ENCODE results near the gene ULBP2.
A peak's percentile ranks its signal among the peaks of the same experiment; 100 is the strongest.

Gene ULBP2

DNA sequence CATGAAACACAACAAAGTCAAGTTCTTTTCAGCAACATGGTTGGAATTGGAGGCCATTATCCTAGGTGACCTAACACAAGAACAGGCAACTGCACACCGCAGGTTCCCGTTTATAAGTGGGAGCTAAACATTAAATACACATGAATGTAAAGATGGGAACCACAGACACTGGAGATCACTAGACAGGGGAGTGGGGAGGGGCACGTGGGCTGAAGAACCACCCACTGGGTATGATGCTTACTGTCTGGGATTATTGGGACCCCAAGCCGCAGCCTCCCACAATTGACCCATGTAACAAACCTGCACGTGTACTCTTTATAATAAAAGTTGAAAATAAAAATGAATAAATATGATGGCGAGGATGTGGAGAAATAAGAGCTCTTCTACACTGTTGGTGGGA, 10.3 kb upstream of the ULBP2 start:
- Histone ChIP-seq H3K4me3 (ENCODE audit: low read length) (no peak overlapping the region), H3K27ac (ENCODE audit: low read length) (no peak overlapping the region), H3K36me3 (replicated peaks; ENCODE audit: insufficient read depth, low read length) (no peaks in the 10 kb centered on the region), H3K79me2 (ENCODE audit: low read length) (no peaks in the 10 kb centered on the region), H3F3A (ENCODE audit: insufficient read depth, low read length) (no peaks in the 10 kb centered on the region), H3K4me1 (ENCODE audit: low read length) (no peaks in the 10 kb centered on the region), H4K20me1 (ENCODE audit: insufficient read depth, low read length) (no peaks in the 10 kb centered on the region), H3K9me2 (replicated peaks; ENCODE audit: insufficient read depth, low read length) (no peaks in the 10 kb centered on the region), H3K27me3 (replicated peaks; ENCODE audit: insufficient read depth, low read length) (peaks cover 68% of the 10 kb centered on the region), H3K9me3 (replicated peaks; ENCODE audit: insufficient read depth, low read length) (no peaks in the 10 kb centered on the region), H3K9ac (ENCODE audit: low read length) (no peak overlapping the region), H3K4me2 (ENCODE audit: low read depth, low read length) (no peak overlapping the region), H2AFZ (ENCODE audit: low read length) (no peak overlapping the region)
- DNase-seq, result no peak
- TF ChIP-seq, protein P1, sequence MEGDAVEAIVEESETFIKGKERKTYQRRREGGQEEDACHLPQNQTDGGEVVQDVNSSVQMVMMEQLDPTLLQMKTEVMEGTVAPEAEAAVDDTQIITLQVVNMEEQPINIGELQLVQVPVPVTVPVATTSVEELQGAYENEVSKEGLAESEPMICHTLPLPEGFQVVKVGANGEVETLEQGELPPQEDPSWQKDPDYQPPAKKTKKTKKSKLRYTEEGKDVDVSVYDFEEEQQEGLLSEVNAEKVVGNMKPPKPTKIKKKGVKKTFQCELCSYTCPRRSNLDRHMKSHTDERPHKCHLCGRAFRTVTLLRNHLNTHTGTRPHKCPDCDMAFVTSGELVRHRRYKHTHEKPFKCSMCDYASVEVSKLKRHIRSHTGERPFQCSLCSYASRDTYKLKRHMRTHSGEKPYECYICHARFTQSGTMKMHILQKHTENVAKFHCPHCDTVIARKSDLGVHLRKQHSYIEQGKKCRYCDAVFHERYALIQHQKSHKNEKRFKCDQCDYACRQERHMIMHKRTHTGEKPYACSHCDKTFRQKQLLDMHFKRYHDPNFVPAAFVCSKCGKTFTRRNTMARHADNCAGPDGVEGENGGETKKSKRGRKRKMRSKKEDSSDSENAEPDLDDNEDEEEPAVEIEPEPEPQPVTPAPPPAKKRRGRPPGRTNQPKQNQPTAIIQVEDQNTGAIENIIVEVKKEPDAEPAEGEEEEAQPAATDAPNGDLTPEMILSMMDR (IDR thresholded peaks at IDR 0.05; ENCODE audit: low read length), result no peak
- TF ChIP-seq EZH2 (optimal IDR thresholded peaks at IDR 0.05; ENCODE audit: low read depth, low read length), result no peak
- TF ChIP-seq EZH2phosphoT487 (IDR thresholded peaks at IDR 0.05; ENCODE audit: low read length), result no peak

DNA sequence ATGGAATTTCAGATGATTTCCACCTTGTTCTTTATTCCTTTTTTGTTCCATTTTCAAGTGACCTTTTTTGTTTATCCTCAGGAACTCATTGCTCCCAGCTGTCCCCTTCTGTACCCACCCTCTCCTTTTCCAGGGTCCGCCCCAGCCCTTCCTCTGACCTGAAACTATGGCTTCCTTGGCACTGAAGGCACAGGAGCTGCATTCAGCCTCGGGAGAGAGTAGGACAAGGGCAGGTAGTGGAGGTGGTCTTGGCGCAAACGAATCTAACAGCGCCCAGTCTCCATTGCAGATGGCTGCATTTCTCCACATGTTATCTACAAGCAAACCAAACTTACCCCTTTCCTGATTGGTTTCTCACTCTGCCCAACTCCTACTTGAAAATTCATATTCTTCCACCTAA, 8.8 kb upstream of the ULBP2 start:
- no peaks in the 10 kb centered on the region for H3K79me2 ChIP-seq (ENCODE audit: low read length)
- H4K20me1 ChIP-seq (ENCODE audit: insufficient read depth, low read length), result no peaks in the 10 kb centered on the region
- no peaks in the 10 kb centered on the region for H3K9me3 ChIP-seq (replicated peaks; ENCODE audit: insufficient read depth, low read length)
- H3K4me1 ChIP-seq (ENCODE audit: low read length), result no peaks in the 10 kb centered on the region
- no peak overlapping the region for H3K9ac ChIP-seq (ENCODE audit: low read length)
- no peak for TF ChIP-seq EZH2phosphoT487 (IDR thresholded peaks at IDR 0.05; ENCODE audit: low read length)
- TF ChIP-seq EZH2 (optimal IDR thresholded peaks at IDR 0.05; ENCODE audit: low read depth, low read length), result no peak
- TF ChIP-seq, protein P1 (IDR thresholded peaks at IDR 0.05; ENCODE audit: low read length), result no peak
- H3K27me3 ChIP-seq (replicated peaks; ENCODE audit: insufficient read depth, low read length), result peaks cover 74% of the 10 kb centered on the region
- no peaks in the 10 kb centered on the region for H3K9me2 ChIP-seq (replicated peaks; ENCODE audit: insufficient read depth, low read length)
- DNase-seq, result no peak
- H3K27ac ChIP-seq (ENCODE audit: low read length), result no peak overlapping the region
- H2AFZ ChIP-seq (ENCODE audit: low read length), result no peak overlapping the region
- H3K4me3 ChIP-seq (ENCODE audit: low read length), result no peak overlapping the region
- no peaks in the 10 kb centered on the region for H3F3A ChIP-seq (ENCODE audit: insufficient read depth, low read length)
- H3K4me2 ChIP-seq (ENCODE audit: low read depth, low read length), result no peak overlapping the region
- H3K36me3 ChIP-seq (replicated peaks; ENCODE audit: insufficient read depth, low read length), result no peaks in the 10 kb centered on the region

DNA sequence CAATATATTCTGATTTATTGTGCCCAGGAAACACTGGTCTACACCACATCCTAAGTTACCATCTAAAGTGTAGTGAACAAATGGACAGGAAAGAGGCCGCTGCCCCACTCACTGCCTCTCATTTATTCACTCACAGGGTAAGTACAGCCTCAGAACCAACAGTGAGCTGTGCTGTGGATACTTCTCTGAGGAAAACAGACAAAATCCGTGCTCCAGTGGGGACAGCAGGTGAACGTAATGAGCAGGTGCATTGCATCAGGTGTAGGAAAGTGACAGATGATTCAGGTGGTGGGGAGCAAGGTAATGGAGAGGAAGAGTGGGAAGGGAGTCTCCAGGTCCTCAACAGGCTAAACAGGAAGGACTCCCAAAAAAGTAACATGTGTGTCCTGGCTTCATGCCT, 8.4 kb upstream of the ULBP2 start:
- Histone ChIP-seq H3K36me3 (replicated peaks; ENCODE audit: insufficient read depth, low read length) (no peaks in the 10 kb centered on the region), H3K27ac (ENCODE audit: low read length) (no peak overlapping the region), H3K9me3 (replicated peaks; ENCODE audit: insufficient read depth, low read length) (no peaks in the 10 kb centered on the region), H3K4me2 (ENCODE audit: low read depth, low read length) (no peak overlapping the region), H3K9ac (ENCODE audit: low read length) (no peak overlapping the region), H3K4me3 (ENCODE audit: low read length) (no peak overlapping the region), H3K9me2 (replicated peaks; ENCODE audit: insufficient read depth, low read length) (no peaks in the 10 kb centered on the region), H3F3A (ENCODE audit: insufficient read depth, low read length) (no peaks in the 10 kb centered on the region), H3K27me3 (replicated peaks; ENCODE audit: insufficient read depth, low read length) (peaks cover 77% of the 10 kb centered on the region), H4K20me1 (ENCODE audit: insufficient read depth, low read length) (no peaks in the 10 kb centered on the region), H3K4me1 (ENCODE audit: low read length) (no peaks in the 10 kb centered on the region), H3K79me2 (ENCODE audit: low read length) (no peaks in the 10 kb centered on the region), H2AFZ (ENCODE audit: low read length) (no peak overlapping the region)
- DNase-seq, result no peak
- no peak for TF ChIP-seq EZH2phosphoT487 (IDR thresholded peaks at IDR 0.05; ENCODE audit: low read length)

DNA sequence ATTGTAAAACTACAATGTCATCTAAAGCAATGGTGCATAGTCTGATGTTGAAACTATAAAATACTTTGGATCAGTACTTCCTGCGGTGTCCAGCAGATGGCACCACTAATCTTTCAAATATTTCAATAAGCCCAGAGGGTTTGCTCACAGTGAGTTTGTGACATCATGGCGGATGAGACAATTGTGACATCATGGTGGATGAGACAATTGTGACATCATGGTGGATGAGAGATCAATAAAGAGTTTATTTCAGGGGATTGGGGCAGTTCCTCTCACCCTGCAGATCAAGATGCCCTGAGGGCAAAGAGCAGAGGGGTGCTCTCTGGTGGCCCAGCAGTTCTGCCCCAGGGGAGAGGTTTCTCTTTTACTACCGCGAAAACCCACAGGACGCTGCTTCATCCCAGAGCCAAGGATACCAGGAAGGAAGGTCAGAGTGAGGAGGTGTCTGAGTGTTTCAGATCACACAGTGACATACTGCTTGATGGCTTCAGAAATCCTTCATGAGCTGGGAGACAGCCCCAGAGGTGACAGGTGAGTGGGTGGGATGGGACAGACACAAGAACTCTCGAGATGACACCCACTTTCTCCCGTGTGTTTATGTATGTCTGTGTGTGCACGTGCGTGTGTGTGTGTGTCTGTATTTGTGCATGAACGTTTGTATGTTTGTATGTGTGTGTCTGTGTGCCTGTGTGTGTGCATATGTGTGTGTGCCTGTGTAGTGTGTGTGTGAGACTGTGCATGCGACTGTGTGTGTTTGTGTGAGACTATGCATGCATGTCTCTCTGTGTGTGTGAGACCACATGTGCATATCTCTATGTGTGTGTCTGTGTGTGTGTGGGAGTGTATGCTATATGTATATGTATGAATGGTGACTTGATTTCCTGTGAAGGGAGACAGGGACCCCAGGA, 7.3 kb upstream of the ULBP2 start:
- Histone ChIP-seq H3K4me3 (ENCODE audit: low read length) (no peak overlapping the region), H3K9me3 (replicated peaks; ENCODE audit: insufficient read depth, low read length) (no peaks in the 10 kb centered on the region), H3K4me1 (ENCODE audit: low read length) (0 out of 2 replicates have a peak, but pooled peaks cover 6% of the 10 kb centered on the region), H3K9me2 (replicated peaks; ENCODE audit: insufficient read depth, low read length) (no peaks in the 10 kb centered on the region), H4K20me1 (ENCODE audit: insufficient read depth, low read length) (no peaks in the 10 kb centered on the region), H2AFZ (ENCODE audit: low read length) (no peak overlapping the region), H3K4me2 (ENCODE audit: low read depth, low read length) (no peak overlapping the region), H3K79me2 (ENCODE audit: low read length) (no peaks in the 10 kb centered on the region), H3K27me3 (replicated peaks; ENCODE audit: insufficient read depth, low read length) (peaks cover 76% of the 10 kb centered on the region), H3K27ac (ENCODE audit: low read length) (no peak overlapping the region), H3K36me3 (replicated peaks; ENCODE audit: insufficient read depth, low read length) (no peaks in the 10 kb centered on the region), H3K9ac (ENCODE audit: low read length) (no peak overlapping the region), H3F3A (ENCODE audit: insufficient read depth, low read length) (no peaks in the 10 kb centered on the region)
- TF ChIP-seq, protein P1 (IDR thresholded peaks at IDR 0.05; ENCODE audit: low read length), result peak; percentile 58
- TF ChIP-seq EZH2phosphoT487 (IDR thresholded peaks at IDR 0.05; ENCODE audit: low read length), result no peak
- DNase-seq, result peak; percentile 48
